HCT116 (cell line): ENCODE measurements around the gene CEP19.

Source experiments
- CEBPB ChIP-seq: IDR thresholded peaks from 2 replicates; pipeline ENCODE4 v1.6.1; 2012; ENCODE audit warnings: low read depth
- EZH2phosphoT487 ChIP-seq: fragments of 200-600 bp; IDR thresholded peaks from 2 replicates; pipeline ENCODE4 v1.6.1; 2018; ENCODE audit warnings: antibody characterized with exemption, borderline replicate concordance
- POLR2A ChIP-seq: IDR thresholded peaks from 2 replicates; pipeline ENCODE4 v1.7.0; 2011; ENCODE audit warnings: borderline replicate concordance; ENCODE audit not compliant: insufficient read depth, insufficient read length; ENCODE audit errors: extremely low read depth
- POLR2AphosphoS5 ChIP-seq: IDR thresholded peaks from 2 replicates; pipeline ENCODE4 v1.6.1; 2011; ENCODE audit warnings: mild to moderate bottlenecking, low read depth, low read length, moderate library complexity
- SIN3A ChIP-seq: IDR thresholded peaks from 2 replicates; pipeline ENCODE4 v1.6.1; 2012; ENCODE audit warnings: low read depth
- TF ChIP-seq, protein P1 (sequence below), 3 experiments: fragments of 200-600 bp in 1 of 3; sonication (generic) in 1 of 3; IDR thresholded peaks in 2 of 3; conservative IDR thresholded peaks in 1 of 3; 2 replicates each; pipeline ENCODE4 v1.5.1; 2012 to 2017; ENCODE audit warnings: low read depth in 2 of 3, low read length in 2 of 3, antibody characterized with exemption in 1 of 3, borderline replicate concordance in 1 of 3, control low read depth in 1 of 3, mild to moderate bottlenecking in 1 of 3, mixed read lengths in 1 of 3, mixed run types in 1 of 3, moderate library complexity in 1 of 3; ENCODE audit not compliant: insufficient read depth in 1 of 3
- TF ChIP-seq, protein P2 (sequence below): IDR thresholded peaks from 2 replicates; pipeline ENCODE4 v1.6.1; 2012

DNA sequence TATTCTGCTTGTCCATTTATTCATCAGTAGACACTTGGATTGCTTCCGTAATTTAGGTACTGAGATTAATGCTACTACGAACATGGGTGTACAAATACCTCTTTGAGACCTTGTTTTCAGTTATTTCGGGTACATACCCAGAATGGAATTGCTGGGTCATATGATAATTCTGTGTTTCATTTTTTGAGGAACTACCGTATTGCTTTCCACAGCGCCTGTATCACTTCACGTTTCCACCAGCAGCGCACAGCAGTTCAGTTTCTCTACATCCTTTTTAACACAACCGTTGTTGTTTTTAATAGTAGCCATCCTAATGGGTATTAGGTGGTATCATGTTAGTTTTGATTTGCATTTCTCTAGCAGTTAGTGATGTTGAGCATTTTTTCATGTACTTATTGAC lies 37.1 kb upstream of the CEP19 start:
- TF ChIP-seq EZH2phosphoT487 (no peak), CEBPB (no peak), SIN3A (no peak), POLR2AphosphoS5 (no peak), POLR2A (no peak)
- TF ChIP-seq, protein P1, sequence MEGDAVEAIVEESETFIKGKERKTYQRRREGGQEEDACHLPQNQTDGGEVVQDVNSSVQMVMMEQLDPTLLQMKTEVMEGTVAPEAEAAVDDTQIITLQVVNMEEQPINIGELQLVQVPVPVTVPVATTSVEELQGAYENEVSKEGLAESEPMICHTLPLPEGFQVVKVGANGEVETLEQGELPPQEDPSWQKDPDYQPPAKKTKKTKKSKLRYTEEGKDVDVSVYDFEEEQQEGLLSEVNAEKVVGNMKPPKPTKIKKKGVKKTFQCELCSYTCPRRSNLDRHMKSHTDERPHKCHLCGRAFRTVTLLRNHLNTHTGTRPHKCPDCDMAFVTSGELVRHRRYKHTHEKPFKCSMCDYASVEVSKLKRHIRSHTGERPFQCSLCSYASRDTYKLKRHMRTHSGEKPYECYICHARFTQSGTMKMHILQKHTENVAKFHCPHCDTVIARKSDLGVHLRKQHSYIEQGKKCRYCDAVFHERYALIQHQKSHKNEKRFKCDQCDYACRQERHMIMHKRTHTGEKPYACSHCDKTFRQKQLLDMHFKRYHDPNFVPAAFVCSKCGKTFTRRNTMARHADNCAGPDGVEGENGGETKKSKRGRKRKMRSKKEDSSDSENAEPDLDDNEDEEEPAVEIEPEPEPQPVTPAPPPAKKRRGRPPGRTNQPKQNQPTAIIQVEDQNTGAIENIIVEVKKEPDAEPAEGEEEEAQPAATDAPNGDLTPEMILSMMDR (IDR thresholded peaks at IDR 0.05 in 2 of 3, conservative IDR thresholded peaks at IDR 0.05 in 1 of 3; ENCODE audit: borderline replicate concordance in 1 of 3, insufficient read depth in 1 of 3, low read depth in 2 of 3, low read length in 2 of 3), result no peak
- TF ChIP-seq, protein P2, sequence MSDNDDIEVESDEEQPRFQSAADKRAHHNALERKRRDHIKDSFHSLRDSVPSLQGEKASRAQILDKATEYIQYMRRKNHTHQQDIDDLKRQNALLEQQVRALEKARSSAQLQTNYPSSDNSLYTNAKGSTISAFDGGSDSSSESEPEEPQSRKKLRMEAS, result no peak
